Stimulated activated naive CD4-positive, alpha-beta T cell (primary cell): ENCODE measurements around the gene YIF1A.
A peak's percentile ranks its signal among the peaks of the same experiment; 100 is the strongest.
"Not testable (repeated sequence)": the region's sequence is repeated elsewhere in the genome, so short reads cannot be mapped to it uniquely, and the experiment has no call there.

Experiments used
- DNase-seq, 6 experiments: peaks; one replicate each; lab custom pipeline; 2025; lab: John Stamatoyannopoulos, UW

Gene YIF1A

DNA sequence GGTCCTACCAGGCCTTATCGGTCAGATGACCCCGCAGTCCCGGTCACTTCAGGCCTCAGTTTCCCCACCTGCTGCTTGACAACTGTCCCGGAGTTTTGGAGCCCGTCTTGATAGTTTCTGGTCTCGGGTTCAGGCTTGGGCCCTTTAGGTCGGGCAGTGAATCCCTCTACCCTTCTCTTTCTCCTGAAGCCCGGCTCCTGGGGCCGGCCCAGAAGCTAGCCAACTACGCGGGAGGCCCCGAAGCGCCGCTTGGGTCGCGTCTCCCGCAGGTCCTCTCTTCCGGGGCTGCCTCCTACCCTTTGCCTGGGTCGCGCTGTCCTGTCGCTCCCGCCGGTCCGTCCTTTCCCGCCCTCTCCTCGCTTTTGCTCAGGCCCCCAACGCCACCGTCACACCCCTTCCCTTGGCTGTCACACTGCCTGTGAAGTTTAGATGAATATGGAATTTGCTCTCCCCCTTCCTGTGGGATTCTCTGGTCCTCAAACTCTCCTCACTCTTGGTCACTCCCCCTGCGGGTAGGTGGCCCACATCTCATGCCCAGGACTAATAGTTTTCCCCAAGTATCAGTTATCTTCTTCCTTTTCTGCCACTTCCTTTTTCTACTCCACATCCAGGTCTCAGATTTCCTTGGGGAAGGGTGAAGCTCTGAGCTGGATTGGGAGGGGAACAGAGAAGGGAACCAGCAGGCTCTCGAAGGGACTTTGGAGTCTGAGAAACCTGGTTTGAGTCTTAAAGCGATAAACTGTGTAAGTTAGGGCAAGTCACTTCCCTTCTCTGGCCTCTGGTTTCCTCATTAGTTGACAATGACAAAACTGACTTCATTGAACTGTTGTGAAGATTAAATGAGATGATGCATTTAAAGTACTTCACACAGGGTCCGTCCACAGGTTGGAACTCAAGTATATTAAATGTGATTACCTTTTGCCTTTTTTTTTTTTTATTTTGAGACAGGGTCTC is 19.7 kb downstream of the YIF1A start:
- DNase-seq, result peak in 1 of 6 experiments; percentile 34

DNA sequence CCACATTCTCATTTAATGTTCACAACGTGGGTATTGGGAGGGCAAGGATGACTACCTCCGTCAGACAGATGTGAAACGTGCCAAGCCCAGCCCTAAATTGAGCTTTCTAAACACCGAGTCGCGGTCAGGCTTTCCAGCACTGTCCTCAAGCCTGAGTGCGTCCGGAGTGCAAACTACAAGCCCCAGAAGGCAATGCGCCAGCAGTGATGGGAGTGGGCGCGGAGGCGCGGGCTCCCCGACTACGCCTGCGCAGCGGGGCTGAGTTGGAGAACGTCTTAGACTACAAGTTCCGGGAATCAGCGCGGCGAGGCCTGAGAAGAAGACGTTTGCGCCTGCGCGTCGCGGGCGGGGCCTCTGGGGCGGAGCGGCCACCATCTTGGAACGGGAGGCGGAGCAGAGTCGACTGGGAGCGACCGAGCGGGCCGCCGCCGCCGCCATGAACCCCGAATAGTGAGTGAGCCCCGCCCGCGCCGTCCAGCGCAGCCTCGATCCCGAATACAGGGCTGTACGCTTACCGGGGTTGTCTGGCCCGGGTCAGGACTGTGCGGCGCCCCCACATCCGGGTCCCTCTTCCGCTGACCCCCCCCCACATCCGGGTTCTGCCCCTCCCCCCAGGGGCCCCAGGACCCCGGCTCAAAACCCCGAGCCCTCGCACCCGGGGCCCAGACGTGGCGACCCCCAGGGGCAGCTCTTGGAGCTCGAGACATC is 20.5 kb downstream of the YIF1A start, which contains the start of gene RAB1B:
Gene RAB1B, plus strand, starts transcription at position 396 of the 708 bp plus-strand sequence. Its CDS starts 41 bp downstream, at position 437.
- peak; percentile 97 to 100 (median 99) for DNase-seq

DNA sequence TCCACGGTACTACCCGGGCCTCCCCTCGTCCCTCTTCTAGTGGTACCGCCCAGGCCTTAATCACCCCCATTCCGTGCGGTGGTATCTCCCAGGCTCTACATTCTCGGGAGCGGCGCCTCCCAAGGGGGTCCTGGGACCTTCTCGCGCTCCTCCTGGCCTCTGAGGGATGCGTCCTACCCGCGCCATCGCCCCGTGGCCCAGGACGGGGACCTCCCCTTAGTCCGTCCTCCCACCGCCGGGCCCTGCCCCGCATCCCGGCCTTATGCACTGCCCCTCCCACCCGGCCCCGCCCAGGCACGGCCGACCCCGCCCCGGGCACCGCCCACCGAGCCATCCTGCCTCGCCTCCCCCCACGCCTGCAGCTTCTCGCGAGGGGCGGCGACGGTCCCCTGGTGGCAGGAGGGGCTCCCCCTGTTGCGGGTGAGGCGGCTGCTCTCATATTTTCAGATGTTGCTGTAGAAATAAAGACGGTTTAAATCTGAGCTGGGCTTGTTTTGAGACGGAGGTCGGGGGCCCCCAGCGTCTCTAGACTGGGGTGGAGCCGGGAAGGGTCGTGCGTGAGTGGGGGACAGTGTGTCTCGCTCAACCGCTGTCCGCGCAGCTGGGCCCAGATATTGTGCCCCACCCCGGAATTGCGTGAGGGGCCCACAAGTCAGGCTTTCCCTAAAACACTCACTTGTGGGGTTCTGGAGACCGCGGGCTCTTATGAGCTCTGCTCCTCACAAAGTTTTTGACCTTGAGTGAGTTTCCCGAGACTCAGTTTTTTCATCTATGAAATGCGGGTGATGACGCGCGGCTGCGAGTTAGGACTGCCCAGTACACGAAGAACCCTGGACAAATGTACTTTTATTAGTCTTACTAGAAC is 21.3 kb downstream of the YIF1A start:
- peak; percentile 69 to 87 (median 84) for DNase-seq

DNA sequence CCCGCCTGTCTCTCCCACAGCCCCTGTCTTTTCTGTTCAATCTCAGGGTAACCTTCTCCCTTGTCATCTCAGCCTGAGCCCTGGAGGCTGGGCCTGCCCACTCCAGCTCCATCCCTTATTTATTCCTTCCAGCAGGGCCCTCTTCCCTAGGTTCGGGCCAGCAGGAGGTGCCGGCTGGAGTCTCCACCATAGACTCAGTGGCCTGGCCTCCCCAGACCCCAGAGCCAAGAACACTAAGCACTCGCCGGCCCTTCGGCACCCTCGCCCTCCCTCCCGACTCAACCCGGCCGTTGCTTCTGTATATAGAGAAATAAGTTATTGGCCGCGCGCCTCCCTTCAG is 21.9 kb downstream of the YIF1A start:
- no peak for DNase-seq

DNA sequence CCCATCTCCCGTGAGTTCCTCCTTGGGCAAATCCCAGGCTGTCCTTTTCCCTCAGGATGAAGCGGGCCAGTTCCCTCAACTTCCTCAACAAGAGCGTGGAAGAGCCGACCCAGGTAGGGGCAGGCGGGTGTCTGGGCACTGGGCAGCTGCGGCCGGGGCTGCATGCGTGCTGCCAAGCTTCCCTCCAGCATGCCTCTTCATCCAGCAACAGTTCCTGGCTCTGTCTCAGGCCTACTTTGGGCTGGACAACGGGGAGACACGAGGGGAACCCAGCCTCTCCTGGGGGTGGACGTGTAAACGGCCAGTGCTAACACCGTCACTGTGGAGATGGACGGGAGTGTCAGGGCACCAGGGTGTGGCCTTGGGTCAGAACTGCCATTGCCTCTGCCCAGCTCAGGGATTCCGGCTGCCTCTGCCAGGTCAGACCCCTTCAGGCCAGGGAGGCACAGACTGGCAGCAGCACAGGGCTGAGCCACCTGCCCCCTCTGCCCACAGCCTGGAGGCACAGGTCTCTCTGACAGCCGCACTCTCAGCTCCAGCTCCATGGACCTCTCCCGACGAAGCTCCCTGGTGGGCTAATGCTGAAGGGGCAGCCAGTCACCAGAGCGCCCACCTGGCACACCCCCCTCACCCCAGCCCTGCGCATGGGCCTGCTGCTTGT is 22.4 kb downstream of the YIF1A start:
- no peak for DNase-seq

DNA sequence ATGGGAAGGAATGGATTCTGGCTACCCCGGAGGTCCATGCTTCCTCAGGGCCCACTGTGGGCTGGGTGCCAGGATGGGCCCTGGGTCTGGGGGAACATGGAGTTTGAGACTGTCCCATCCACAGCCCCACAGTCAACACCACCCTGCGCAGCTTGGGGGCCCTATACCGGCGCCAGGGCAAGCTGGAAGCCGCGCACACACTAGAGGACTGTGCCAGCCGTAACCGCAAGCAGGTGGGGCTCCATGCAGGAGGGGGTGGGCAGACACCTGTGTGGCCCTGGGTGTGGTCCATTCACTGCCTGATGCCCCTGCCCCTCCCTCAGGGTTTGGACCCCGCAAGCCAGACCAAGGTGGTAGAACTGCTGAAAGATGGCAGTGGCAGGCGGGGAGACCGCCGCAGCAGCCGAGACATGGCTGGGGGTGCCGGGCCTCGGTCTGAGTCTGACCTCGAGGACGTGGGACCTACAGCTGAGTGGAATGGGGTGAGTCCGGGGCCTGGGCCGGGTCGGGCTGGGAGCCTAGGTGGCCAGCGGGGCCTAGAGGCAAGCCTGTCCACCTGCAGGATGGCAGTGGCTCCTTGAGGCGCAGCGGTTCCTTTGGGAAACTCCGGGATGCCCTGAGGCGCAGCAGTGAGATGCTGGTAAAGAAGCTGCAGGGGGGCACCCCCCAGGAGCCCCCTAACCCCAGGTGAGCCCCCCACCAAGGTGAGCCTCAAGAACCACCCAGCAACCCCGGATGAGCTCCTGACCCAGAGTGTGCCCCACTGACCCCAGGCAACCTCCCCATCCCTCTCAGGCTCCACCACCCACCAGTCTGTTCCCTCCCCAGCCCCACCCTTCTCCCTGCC is 23.2 kb downstream of the YIF1A start:
- DNase-seq, result no peak

DNA sequence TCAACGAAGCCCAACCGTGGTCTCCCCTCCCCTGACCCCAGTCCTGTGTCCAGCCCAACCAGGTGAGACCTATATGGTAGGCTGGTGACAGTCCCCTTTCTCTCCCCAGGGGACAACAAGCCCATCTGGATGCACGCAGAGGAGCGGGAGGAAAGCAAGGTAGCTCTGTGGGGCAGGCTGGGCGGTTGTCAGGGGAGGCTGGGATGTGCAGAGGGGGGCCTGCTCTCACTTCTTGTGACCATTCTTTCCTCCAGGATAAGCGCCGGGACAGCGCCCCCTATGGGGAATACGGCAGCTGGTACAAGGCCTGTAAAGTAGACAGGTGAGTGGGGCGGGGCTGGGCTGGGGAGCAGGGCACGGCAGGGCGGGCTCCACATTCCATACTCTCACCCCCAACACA is 24.0 kb downstream of the YIF1A start:
- peak in 2 of 6 experiments; percentile 8 to 10 for DNase-seq

DNA sequence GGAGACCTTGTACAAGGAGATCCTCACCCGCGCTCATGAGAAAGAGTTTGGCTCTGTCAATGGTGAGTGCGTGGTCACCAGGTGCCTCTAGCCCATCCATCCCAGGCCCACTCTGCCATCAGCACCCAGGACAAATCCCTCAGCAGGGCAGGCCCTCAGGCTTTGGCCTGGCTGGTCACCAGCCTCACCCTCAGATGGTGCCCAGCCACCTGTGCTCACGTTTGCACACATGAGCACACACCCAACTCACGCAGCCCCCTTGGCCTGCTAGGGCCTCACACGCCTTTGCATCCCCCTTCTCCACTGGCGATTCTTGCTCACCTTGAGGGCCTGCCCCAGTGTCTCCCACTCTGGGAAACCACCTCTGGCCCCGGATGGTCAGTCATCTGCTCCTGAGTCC is 24.6 kb downstream of the YIF1A start:
- DNase-seq, result no peak

DNA sequence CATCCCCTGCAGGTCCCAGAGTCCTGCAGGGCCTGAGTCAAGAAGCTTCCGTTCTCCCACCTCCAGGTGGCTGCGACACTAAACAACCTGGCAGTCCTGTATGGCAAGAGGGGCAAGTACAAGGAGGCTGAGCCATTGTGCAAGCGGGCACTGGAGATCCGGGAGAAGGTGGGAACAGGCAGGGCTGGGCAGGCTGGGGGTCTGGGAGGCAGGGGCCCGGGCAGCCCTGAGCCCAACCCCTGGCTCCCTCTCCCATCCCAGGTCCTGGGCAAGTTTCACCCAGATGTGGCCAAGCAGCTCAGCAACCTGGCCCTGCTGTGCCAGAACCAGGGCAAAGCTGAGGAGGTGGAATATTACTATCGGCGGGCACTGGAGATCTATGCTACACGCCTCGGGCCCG is 25.2 kb downstream of the YIF1A start:
- DNase-seq, result no peak

DNA sequence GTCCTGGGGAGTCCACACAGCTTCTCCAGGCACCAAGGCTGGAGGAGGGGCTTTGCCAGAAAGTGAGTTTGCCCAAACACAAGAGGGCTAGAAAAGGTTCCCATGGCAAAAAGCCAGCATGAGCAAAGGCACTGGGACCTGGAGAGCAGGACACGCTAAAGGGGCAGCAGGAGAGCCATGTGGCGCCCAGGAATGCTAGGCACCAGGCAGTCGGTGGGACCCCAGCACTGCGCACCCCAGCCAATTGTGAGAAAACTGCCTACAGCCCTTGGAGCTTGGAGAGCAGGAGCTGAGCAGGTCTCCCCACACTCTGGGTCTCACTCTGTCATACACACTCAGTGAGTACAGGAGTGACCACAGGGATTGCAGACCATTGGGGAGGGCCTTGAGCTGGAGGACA is 25.7 kb downstream of the YIF1A start:
- no peak for DNase-seq

DNA sequence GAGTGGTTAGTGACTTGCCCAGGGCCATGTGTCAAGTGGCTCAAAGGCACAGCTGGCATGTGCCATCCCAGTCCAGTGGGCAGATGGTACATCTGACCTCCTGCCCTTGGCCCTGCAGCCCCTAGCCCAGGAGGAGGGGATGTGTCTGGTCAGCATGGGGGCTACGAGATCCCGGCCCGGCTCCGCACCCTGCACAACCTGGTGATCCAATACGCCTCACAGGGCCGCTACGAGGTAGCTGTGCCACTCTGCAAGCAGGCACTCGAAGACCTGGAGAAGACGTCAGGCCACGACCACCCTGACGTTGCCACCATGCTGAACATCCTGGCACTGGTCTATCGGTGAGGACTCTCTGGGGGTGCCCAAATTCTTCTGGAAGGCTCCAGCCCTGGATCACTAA is 26.2 kb downstream of the YIF1A start:
- no peak for DNase-seq

DNA sequence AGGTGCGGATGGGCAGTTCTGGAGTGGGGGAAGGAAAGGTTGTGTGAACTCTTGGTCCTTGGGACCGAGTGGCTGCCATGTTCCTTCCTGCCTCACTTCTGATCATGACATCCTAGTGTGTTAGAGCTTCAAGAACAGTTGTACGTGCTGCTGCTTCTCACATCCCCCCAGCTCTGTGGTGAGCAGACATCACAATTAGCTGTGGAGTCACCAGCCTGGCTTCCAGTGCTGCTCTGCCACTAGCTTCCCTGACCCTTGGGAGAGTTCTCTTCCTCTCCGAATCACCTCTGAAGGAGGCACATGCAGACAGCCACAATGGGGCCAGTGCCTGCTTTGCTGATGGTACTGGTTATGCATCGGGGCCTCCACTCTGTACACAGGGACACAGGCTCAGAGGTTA is 26.8 kb downstream of the YIF1A start:
- DNase-seq, result no peak

DNA sequence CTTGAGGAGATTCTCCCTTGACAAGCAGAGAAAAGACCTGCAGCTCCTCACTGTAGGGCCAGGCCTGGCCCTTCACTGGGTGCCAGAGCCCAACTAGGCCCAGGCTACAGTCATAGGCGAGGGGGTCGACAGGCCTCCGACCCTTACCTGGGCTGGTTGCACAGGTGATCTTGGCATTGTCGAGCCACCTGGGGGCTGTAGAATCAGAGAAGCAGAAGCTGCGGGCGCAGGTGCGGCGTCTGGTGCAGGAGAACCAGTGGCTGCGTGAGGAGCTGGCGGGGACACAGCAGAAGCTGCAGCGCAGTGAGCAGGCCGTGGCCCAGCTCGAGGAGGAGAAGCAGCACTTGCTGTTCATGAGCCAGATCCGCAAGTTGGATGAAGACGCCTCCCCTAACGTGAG is 27.4 kb downstream of the YIF1A start:
- DNase-seq, result no peak

DNA sequence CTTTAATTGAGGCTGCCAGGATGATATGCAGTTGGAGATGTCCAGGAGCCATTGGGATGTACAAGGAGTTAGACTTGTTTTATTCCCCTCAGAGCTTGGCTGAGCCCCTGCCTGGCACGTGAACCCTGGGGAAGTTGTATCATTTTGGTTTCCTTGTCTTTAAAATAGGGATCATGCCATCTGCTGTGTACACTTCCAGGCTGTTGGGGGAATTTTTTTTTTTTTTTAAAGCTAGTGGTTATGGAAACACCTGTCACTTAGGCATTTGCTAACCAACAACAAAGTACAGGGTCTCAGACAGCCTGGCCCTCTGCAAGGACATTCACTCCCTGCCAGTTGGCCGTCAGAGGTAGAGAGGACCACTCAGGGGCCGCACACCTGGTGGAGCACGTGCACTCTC is 29.0 kb downstream of the YIF1A start:
- no peak for DNase-seq

DNA sequence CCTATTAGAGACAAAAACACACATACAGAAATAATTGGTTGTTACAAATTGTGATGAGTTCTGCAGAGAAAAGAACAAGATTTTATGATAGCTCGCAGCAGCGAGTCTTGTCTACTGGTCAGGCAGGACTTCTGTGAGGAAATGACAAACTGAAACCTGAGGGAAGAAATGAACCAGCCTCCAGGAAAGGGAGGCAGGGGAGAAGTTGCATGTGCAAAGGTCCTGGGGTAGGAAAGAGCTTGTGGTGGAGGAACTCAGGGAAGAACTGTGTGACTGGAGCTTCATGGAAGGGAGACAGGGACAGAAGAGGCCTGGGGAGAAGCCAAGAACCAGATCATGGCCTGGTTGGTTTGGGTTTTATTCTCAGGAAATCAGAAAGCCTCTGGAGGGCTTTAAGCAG is 29.7 kb downstream of the YIF1A start:
- no peak for DNase-seq

DNA sequence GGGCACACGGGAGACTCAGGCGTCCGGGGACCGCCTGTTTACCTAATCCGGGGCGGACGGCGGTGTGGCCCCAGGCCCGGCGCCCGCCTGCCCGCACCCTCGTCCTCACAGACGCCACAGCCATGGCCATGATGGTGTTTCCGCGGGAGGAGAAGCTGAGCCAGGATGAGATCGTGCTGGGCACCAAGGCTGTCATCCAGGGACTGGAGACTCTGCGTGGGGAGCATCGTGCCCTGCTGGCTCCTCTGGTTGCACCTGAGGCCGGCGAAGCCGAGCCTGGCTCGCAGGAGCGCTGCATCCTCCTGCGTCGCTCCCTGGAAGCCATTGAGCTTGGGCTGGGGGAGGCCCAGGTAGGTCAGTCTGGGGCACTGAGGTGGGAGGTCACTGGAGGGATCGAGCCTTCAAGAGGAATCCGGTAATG is 30.5 kb downstream of the YIF1A start:
- no peak for DNase-seq

DNA sequence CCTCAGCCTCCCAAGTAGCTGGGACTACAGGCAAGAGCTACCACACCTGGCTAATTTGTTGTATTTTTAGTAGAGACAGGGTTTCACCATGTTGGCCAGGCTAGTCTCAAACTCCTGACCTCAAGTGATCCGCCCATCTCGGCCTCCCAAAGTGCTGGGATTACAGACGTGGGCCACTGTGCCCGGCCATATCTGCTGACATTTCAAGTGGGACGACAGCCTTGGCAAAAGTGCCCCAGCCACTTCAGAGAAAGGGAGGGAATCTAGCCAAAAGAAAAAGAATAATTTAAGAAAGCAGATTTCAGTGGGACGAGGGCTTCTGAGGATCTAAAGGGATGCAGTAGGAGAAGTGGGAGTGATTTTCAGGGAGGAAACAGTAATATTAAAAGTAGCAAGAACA is 35.9 kb downstream of the YIF1A start:
- DNase-seq, result not testable (repeated sequence)

DNA sequence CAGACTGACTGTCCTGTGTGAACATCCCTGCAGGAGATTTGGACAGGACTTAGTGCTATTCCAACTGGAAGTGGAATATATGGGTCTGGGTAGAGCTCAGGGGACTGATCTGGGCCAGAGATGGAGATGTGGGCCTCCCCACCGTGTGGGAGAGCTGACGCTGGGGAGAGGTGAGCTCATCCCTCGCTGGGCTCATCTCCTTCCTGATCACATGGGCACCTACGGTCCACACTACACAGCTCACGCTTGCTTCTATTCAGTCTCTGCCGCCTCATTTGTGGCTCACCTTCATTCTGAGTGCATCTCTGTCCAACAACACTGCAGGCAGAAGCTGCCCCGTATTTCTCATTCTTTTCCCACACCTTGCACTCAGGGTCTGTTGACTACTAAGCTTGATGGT is 37.1 kb downstream of the YIF1A start:
- DNase-seq, result no peak

DNA sequence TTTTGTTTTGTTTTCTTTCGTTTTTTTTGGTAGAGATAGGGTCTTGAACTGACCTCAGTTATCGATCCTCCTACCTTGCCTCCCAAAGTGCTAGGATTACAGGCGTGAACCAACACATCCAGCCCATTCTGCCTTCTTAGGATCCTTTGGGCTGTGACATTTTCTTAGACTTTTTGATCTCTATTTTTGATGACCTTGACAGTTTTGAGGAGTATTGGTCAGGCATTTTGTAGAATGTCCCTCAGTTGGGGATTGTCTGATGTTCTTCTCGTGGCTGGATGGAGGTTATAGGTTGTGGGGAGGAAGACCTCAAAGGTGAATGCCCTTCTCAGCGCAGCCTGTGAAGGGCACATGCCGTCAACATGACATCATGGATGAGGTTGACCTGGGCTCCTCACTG is 40.0 kb downstream of the YIF1A start:
- DNase-seq, result no peak

DNA sequence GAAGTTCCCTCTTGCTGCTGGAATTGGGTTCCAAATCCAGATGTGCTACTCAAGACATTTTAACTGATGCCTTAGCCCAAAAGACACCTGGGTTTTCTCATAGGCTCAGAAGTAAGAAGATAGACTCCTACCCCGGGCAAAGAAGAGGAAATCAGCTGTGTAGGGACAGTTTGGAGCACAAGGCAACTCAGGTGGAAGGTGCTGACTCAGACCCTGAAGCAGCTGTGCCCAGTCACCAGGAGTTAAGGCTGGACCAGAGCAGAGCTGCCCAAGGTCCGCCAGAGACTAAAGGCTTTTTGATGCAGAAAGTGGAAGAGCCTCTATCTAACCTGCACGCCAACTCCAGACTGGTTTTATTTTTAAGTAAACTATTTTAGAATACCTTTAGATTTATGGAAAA is 41.1 kb downstream of the YIF1A start:
- DNase-seq, result no peak

DNA sequence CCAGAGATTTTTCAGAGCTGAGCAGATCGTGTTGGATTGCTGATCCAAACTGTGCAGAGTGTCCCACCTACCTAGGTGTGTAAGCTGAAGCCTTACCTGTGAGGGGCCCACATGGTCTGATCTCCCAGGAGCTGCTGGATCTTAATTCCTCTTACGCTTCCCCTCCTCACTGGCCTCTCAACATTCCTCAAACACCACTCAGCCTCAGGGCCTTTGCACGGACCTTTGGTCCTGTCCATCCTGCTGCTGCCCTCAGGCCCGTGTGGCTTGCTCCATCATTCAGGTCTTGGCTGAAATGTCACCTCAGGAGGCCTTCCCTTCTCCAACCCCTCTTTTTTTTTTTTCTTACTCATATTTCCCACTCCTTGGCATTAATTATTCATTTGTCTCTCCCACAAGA is 41.6 kb downstream of the YIF1A start:
- no peak for DNase-seq
